ENCODE data around the gene RHBDL2. TPM values are rescaled to one million over a fixed set of nuclear protein-coding genes. Genes with fewer than 3 reads are reported as not detected.

The RHBDL2 gene
- total RNA-seq, 1 donor from 2014 or later = not detected

- H3K36me3 Mint-ChIP-seq (ENCODE audit: low read depth) = no peaks in the 10 kb centered on the region
Measured at GRCh38 chr1:38940339-38941047, 1.1 kb downstream of the RHBDL2 start.

DNA sequence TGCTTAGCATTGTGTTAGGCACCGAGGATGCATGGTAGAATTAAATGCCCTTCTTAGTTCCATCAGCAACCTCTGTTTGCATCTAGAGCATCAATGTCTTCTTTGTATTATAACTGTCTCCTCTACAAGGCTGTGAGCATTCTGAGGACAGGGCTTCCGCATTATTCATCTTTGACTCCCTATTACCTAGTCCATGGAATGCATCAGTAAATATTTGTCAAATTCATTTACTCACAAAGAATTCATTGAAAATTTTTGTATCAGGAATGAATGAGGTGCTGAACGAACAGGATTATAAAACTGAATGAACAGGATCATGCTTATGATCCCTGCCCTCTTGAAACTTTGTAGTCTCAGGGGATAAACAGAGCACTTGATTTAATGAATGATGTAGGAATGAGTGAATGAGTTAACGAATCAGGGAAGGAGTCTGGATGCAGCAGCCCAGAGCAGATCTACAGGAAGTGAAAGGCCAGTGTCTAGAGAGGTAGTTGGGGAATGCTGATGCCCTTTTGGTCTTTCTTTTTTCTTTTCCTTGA is 2.8 kb downstream of the RHBDL2 start:
- CTCF ChIA-PET = no interaction called here
- Mint-ChIP-seq H3K9me3 (no peaks in the 10 kb centered on the region), H3K4me1 (no peaks in the 10 kb centered on the region), H3K36me3 (ENCODE audit: low read depth) (no peaks in the 10 kb centered on the region), H3K27me3 (peaks cover 6% of the 10 kb centered on the region), H3K4me3 (no peak overlapping the region), H3K27ac (no peak overlapping the region)
- ATAC-seq (ENCODE audit: low read depth) = no peak
- TF ChIP-seq, protein P1, sequence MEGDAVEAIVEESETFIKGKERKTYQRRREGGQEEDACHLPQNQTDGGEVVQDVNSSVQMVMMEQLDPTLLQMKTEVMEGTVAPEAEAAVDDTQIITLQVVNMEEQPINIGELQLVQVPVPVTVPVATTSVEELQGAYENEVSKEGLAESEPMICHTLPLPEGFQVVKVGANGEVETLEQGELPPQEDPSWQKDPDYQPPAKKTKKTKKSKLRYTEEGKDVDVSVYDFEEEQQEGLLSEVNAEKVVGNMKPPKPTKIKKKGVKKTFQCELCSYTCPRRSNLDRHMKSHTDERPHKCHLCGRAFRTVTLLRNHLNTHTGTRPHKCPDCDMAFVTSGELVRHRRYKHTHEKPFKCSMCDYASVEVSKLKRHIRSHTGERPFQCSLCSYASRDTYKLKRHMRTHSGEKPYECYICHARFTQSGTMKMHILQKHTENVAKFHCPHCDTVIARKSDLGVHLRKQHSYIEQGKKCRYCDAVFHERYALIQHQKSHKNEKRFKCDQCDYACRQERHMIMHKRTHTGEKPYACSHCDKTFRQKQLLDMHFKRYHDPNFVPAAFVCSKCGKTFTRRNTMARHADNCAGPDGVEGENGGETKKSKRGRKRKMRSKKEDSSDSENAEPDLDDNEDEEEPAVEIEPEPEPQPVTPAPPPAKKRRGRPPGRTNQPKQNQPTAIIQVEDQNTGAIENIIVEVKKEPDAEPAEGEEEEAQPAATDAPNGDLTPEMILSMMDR (IDR thresholded peaks at IDR 0.05) = no peak
- POLR2A ChIA-PET = no interaction called here
- intact Hi-C loops (cut with micrococcal nuclease) = no loop called here
- no peak for DNase-seq

More at GRCh38 chr1:38940339-38941047, 1.1 kb downstream of the RHBDL2 start:
- intact Hi-C loops (cut with micrococcal nuclease) = no loop called here
- Mint-ChIP-seq H3K27ac (no peak overlapping the region), H3K9me3 (no peaks in the 10 kb centered on the region), H3K27me3 (peaks cover 11% of the 10 kb centered on the region), H3K4me1 (no peaks in the 10 kb centered on the region), H3K4me3 (no peak overlapping the region)
- POLR2A ChIA-PET = no interaction called here
- DNase-seq = no peak
- ATAC-seq (ENCODE audit: low read depth) = no peak
- CTCF ChIA-PET = no interaction called here
- TF ChIP-seq, protein P1 (IDR thresholded peaks at IDR 0.05) = no peak

DNA sequence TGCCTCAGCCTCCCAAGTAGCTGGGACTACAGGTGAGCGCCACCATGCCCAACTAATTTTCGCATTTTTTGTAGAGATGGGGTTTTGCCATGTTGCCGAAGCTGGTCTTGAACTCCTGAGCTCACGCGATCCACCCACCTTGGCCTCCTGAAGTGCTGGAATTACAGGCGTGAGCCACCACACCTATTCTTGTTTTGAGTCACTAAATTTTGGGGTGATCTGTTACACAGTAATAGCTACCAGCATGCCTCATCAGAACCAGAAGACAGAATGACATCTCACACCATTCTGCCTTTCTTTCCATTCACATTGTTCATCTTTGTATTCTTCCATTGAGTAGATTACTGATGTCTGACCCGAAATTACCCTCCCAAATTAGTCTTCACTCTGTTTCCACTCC is 9.1 kb downstream of the RHBDL2 start:
- H3K36me3 Mint-ChIP-seq (ENCODE audit: low read depth) = no peaks in the 10 kb centered on the region
- no peaks in the 10 kb centered on the region for H3K4me1 Mint-ChIP-seq
- TF ChIP-seq, protein P1 (IDR thresholded peaks at IDR 0.05) = no peak
- ATAC-seq (ENCODE audit: low read depth) (no peak), DNase-seq (no peak)
- no peak overlapping the region for H3K4me3 Mint-ChIP-seq
- H3K27me3 Mint-ChIP-seq = peaks cover 1% of the 10 kb centered on the region
- intact Hi-C loops (cut with micrococcal nuclease) = no loop called here
- no peaks in the 10 kb centered on the region for H3K9me3 Mint-ChIP-seq
- ChIA-PET POLR2A (no interaction called here), CTCF (no interaction called here)
- H3K27ac Mint-ChIP-seq = no peak overlapping the region

DNA sequence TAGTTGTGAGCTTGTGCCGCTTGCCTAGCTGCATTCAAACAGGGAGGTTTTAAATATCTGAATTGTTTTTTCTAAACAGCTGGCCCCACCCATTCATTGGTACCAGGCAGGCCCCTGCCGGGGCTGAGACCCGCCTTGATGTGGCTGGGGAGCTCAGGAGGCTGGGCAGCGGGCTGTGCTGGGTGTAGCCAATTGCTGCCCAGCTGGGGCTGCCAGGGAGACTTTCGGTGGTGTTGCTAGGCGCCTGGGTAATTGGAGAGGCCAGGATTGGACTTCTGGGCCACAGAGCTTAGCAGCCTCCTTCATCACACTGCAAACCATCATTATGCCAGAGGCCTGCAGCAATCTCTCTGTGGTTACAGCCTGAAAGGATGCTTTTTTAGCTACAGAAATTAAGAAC is 12.2 kb downstream of the RHBDL2 start:
- TF ChIP-seq, protein P1 (IDR thresholded peaks at IDR 0.05) = no peak
- CTCF ChIA-PET = no interaction called here
- POLR2A ChIA-PET = no interaction called here

GRCh38 chr1:38929054-38929453 is 12.6 kb downstream of the RHBDL2 start:
- DNase-seq (no peak), ATAC-seq (ENCODE audit: low read depth) (no peak)
- Mint-ChIP-seq H3K36me3 (ENCODE audit: low read depth) (no peaks in the 10 kb centered on the region), H3K4me1 (no peaks in the 10 kb centered on the region), H3K4me3 (no peak overlapping the region), H3K9me3 (no peaks in the 10 kb centered on the region), H3K27me3 (peaks cover 1% of the 10 kb centered on the region), H3K27ac (no peak overlapping the region)
- ChIA-PET POLR2A (no interaction called here), CTCF (no interaction called here)
- intact Hi-C loops (cut with micrococcal nuclease) = no loop called here
- TF ChIP-seq, protein P1 (IDR thresholded peaks at IDR 0.05) = no peak

More for the DNA sequence above, 12.2 kb downstream of the RHBDL2 start:
- Mint-ChIP-seq H3K36me3 (ENCODE audit: low read depth) (no peaks in the 10 kb centered on the region), H3K4me1 (no peaks in the 10 kb centered on the region), H3K27me3 (peaks cover 1% of the 10 kb centered on the region), H3K27ac (no peak overlapping the region), H3K4me3 (no peak overlapping the region), H3K9me3 (no peaks in the 10 kb centered on the region)
- ATAC-seq (ENCODE audit: low read depth) = no peak
- intact Hi-C loops (cut with micrococcal nuclease) = no loop called here
- DNase-seq = no peak

Measured in activated B cell treated with CpG ODN at 0.5 μM for 24 hours (primary cell).